HG03135 (cell line): ENCODE measurements around the gene SLC1A5.

Source experiments
- ATAC-seq: cut with Tn5 transposase; IDR thresholded peaks from one replicate; pipeline ENCODE4 v1.9.1; 2021; ENCODE audit warnings: mild to moderate bottlenecking, moderate library complexity; ENCODE audit not compliant: unreplicated experiment

Gene SLC1A5

GRCh38 chr19:46726551-46726950 is 61.8 kb downstream of the SLC1A5 start:
- no peak for ATAC-seq

GRCh38 chr19:46725859-46726393 is 62.5 kb downstream of the SLC1A5 start:
- no peak for ATAC-seq

- no peak for ATAC-seq
These were observed 63.2 kb downstream of the SLC1A5 start for GRCh38 chr19:46725036-46725820.
